Activated effector memory CD4-positive, alpha-beta T cell treated with Interleukin-2 at 50 U/mL for 16 hours (primary cell): ENCODE results near the gene ARHGDIA.

Experiments
- DNase-seq: peaks from one replicate; pipeline ENCODE4 v3.0.0-alpha.2; 2020

Gene ARHGDIA

DNA sequence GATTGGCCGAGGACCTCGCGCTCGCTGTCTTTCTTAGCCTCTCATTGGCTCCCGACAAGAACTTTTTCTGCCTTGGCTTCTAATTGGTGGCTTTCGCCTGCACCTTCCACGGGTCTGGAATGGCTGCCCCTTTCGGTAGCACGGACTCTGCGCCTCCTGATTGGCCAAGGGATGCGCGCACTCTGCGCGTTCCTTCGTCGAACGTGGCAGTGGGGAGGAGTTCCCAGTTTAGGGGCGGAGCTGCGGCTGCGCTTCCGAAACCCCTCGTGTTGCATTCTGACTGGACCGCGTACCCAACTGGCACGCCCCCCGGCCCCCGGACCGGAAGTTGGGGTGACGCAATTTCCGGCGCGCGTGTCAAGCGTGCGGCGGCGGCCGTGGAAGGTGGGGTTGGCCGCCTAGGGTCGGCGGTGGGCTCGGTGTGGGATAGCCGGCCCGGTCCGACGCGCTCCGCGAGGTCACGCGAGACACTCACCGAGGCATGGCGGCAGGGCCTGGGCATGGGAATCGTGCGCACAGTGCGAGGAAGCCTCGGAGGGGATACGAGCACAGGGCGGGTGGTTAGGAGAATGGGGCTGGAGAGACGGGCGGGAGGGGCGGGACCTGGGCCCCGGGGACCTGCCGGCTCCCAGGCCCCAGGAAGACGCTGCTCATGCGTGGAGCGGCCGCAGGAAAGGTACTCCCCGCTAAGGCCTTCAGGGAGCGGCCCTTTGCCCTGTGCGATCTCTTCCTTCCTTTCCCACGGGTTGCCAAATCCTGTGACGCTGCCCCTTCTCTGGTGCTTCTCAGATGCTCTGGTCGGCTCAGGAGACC is 10.2 kb downstream of the ARHGDIA start:
- peak; percentile 99 for DNase-seq

DNA sequence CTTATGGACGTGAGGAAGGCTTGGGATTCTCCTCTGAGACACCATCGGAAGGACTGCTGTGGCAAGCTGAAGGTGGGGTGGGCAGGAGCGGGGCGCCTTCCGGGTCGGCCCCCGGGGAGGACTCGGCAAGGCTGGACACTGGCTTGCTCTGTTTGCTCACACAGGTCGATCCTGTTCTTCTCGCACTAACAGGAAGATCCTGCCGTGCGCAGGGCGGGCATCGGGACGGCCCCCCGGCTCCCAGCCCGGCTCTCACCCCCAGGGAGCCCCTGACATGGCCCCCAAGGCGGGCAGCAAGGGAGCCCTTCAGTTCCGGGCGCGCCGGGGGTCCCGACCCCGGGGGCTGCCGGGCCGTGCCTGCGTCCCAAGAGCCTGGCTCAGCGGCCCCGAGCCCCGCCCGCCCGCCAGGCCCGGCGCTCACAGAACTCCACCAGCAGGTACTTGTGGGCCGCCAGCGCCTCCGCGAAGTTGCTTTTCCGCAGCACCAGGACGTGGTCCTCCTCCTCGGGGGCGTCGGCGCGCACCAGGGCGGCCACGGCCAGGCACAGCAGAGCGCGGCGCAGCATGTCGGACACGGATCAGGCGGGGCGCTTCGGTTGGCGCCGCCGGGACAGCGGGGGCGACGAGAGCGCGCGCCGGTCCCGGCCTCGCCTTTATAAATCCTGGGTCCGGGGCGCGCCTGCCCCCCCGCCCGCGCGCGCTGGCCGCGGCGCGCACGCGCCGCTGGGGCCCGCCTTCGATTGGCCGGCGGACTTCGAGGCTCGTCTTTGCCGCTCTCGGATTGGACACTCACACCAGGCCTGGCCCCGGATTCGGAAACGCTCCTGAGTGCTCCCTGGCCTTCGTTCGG is 11.0 kb downstream of the ARHGDIA start, which contains the start of gene P4HB:
Gene P4HB, minus strand, starts transcription at position 630 of the 850 bp plus-strand sequence. Its CDS starts 64 bp downstream, at position 566.
- no peak for DNase-seq

DNA sequence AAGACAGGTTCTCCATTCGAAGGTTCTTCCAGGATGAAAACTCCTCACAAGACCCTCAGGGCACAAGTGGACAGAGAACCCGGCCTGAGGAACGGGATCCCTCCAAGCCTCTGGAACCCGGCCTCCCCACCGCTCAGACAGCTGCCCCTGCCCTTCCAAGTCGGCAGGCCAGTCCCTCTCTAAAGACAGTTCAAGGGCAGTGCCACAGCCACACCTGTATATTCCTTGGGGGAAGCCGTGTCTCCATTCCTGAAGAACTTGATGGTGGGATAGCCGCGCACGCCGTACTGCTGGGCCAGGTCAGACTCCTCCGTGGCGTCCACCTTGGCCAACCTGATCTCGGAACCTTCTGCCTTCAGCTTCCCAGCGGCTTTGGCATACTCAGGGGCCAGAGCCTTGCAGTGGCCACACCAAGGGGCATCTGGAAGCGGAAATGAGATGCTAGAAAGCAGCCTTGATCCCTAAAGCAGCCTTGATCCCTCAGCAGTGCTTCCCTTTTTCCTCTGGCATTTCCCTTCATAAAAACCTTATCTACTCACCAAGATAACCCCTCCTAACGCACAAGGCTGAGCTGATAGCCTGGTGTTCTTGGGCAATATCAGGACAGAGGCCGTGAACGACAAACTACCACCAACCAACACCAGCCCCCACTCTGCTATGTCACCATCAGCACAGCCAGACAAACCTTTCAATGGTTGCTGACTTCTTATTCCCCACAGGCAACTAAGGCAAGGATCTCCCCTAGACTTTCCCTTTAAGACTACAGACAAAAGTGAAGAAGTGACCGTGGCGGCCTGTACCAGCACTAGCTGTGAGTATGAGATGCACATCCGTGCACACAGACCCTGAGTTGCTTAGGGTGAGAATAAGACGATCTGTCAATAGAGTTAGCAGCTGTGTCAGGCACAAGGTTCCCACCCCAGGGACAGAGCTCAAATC is 11.9 kb downstream of the ARHGDIA start:
- DNase-seq = no peak

DNA sequence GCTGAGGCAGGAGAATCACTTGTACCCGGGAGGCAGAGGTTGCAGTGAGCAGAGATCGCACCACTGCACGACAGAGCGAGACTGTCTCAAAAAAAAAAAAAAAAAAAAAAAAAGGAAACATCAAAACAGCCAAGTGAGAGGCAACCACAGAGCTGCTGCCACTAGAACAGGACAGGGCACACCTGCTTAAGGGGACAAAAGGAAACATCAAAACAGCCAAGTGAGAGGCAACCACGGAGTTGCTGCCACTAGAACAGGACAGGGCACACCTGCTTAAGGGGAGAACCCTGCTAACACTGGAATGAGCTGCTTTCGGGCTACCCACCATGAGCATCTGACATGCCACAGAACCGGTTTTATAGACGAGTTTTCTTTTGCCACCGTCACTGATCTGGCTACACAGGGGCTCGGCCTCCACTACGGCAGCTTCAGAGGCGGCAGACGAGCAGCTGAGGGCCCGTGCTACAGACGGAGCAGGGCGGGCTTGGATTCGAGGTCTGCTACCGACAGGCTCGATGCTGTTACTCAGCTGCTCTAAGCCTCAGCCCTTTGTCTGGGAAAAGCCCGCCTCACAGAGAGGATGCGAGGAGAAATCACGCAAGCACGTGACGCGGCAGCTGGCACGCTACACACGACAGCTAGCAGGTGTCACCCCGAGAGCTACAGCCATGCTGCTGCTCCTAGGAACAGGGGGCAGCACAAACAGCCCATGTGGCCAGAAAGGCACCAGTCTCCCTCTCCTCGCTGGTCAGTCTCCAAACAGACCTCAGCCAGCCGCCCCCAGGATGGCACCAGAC is 12.8 kb downstream of the ARHGDIA start:
- no peak for DNase-seq

DNA sequence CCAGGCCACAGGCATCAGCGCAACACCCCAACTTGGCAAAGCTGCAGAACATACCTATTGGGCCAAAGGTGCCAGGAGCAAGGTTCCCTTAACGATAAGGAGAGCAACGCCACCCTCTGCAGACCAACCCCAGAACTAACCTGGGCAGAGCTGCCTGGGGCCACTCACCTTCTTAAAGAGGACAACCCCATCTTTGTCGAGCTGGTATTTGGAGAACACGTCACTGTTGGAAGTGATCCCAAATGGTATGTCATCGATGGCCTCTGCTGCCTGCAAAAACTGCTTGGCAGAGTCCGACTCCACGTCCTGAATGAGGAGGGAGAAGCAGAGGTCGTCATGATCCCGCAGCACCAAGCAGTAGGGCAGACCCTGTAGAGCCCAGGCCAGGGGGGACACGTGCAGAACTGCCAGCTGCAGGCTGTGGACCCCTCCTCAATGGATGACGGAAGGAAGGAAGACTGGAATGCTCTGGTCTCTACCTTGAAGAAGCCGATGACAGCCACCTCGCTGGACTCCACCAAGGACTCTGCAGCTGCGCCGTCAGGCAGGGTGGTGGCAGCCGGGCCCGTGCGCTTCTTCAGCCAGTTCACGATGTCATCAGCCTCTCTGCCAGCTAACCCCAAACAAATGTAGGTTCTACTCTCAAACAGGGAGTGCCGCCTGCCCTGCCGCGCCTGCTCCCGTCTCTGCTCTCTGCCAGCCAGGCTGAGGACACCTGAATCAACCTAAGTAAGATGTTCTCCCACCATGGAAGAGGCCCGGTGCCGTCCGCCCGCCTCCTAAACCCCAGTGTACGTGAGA is 16.0 kb downstream of the ARHGDIA start:
- no peak for DNase-seq

DNA sequence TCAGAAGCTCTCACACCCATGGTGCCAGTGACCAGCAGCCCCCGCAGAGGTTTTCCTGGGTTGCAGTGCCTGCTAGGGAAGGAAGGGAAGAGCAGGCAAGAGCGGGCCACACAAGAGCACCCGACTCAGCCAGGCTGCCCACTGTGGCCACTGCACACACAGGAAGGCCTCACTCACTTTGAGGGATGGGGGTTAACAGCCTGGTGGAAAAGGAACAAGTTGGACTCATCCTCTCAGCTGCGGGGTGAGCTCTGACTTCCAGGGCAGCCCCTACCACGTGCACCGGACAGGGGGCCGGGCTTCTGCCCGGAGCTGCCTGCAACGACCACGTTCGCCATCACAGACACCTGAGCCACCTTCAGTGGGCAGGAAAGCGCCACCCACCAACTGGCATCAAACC is 18.9 kb downstream of the ARHGDIA start:
- no peak for DNase-seq

DNA sequence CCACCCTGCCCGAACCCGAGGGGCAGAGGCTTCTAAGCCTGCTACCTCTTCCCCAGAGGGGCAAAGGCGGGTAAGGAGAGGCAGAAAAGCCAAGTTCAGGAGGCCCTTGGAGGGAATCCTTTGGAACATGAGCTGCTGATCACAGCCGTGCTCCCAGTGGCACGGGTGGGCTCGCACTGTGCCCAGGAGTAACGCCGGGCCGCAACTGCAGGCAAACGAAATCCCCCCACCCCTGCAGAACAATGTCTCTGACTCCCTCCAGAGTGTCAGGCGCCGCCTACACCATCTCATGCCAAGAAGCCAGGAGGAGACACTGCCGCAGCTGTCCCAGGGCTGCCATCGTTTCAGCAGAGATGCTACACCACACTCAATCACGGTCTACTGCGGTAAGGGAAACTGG is 19.7 kb downstream of the ARHGDIA start:
- no peak for DNase-seq

DNA sequence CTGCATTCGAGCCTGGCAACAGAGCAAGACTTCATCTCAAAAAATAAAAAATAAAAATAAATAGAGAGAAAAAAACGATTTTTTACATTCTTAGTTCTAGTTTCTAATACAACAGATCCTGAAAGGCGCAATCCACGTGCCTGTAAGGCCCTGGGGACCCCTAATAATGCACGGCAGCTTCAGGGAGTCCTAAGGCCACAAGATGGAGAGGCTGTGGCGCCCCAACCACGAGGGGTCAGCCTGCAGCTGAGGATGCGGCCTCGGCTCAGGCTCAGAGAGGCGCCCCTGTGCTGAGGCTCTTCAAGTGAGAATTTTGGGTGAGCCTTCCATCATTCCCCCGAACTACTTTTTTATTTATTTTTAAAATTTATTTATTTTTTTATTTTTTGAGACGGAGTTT is 21.7 kb downstream of the ARHGDIA start:
- DNase-seq = no peak

DNA sequence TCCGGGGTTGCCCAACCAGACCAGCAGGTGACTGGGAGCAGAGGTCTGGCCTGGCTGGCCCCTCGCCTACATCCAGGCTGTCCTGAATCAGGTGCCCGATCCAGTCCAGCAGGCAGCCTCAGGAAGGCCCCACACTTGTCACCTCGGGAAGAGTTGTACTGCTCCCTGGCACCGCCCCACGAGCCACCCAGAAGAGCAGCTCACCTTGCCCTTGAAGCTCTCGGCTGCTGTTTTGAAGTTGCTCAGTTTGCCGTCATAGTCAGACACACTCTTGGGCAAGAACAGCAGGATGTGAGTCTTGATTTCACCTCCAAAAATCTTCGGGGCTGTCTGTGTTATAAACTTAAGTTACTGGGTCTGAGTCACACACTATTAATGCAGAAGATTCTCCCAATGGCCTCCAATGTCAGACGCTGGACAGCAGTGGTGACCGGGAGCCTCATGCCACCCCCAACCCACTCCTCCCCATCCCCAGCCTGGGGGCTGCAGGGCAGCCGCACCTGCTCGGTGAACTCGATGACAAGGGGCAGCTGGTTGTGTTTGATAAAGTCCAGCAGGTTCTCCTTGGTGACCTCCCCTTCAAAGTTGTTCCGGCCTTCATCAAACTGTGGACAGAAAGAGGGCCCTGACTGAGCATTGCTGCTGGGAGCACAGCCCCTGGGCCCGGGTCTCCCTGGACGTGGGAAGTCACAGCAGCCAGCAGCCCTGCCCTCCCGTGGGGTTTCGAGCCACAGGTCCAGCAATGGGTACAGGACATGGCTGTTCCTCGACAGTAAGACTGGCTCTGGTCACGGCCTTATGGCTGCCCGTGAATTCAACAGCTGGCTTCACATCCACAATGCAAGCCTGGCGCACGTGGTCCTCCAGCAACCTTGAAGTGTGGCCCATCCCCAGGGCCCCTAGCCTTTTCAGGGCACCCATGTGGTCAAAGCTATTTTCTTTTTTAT is 24.1 kb downstream of the ARHGDIA start:
- DNase-seq = no peak

DNA sequence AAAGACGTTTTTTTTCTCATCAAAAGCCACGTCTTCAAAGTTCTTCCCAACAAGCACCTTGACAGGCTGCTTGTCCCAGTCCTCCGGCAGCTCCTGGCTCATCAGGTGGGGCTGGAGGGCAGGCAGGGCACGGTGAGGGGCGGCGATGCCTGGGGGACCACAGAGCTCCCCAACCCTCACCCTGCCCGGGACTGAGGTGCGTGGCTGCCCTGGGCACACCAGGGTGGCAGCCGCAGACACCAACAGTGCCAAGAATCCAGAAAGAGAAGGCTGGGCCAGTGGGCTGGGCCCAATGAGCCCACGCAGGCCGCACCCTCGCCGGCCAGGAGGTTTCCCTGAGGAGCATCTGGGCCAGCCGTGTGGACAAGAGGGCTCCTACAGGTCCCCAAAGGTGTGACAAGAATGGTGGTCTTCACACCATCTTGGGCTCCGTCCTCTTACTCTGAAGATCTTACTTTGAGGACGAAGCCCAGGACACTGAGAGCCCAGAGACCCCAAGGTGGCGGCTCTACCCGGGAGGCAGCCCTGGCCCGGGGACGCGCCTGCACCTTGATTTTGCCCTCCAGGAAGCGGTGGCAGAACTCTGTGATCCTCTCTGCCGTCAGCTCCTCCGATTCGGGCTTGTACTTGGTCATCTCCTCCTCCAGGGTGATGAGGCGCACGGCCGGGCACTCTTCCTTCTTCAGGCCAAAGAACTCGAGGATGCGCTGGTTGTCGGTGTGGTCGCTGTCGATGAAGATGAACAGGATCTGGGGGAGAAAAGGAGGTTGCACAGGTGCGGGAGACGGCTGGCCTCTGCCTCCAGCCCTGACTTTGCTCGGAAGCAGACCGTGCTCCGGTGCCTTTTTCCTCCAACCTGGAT is 25.0 kb downstream of the ARHGDIA start:
- no peak for DNase-seq

DNA sequence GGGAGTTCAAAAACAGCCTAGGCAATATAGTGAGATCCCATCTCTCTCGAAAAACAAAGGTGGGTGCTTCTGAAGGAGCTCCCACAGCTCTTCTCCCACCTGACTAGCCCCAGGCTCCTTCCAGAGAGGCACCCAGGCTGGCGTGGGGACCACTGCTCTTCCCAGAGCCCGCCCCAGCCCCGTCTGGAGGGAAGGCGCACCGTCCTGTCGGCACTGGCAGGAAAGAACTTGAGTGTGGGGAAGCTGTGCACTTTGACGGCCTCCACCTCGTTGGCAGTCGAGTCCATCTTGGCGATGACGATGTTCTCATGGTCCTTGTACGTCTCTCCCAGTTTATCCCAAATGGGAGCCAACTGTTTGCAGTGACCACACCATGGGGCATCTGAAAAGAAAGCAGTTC is 25.8 kb downstream of the ARHGDIA start:
- no peak for DNase-seq

DNA sequence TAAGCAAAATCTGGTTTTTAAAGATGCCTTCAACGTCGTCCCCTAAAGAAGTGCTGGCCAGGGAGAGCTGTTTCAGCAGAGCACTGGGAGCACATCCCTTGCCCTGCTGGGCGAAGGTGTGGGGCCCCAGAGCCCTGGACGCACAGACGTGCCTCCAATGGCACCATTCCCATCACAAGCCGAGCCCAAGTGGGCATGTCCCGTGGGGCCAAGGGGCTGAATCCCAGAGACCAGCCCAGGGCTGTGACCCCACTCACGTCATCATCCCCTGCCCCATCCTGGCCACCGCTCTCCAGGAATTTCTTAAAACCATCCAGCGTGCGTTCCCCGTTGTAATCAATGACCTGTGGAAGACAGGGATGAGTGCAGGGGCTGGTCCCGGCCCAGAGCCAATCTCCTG is 26.2 kb downstream of the ARHGDIA start:
- DNase-seq = no peak

DNA sequence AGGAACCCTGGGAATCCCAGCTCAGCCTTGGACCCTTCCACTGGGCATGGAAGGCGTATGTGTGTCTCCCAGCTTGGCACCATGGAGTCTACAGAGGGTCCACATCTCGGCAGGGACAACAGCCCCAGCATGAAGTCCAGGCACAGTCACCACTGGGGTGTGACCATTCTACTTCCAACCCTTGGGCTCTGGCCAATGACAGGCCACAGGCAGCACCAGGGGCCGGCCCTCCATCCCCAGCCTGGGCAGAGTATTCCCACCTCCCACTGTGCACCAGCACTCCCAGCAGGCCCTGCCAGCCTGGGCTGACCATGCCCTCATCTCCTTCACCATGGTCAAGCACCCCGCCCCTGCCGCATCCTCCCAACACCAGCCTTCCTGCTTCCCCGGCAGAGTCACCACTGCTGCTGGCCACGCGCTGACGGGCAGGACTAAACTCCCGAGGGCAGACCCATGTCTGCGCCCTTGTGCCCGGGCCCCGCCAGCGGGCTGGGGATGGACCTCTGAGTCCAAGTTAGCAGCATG is 26.7 kb downstream of the ARHGDIA start:
- no peak for DNase-seq

DNA sequence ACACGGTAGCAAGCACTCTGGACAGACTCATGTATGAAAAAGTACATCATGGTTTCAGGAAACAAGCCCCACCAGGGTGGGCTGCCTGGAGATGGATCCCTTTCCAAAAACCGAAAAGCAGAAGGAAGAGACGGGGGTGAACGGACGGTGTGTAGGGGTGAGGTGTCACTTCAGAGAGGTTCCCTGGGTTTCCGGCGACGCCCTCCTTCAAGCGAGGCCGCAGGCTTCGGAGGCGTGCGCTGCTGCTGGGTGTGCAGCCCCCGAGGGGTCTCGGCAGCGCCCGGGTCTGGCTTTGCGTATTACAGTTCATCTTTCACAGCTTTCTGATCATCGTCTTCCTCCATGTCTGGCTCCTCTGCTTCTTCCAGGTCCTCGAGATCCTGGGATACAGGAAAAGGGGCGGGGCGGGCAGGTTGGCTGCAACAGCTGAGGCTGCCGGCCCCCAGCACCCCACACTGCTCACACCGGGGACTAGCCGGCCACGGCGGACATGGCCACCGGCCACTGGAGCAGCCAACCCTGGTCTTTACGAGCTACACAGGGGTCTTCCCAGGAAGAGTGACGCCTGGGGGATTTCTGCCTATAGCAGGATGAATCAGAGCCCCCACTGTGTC is 27.3 kb downstream of the ARHGDIA start:
- DNase-seq = no peak

DNA sequence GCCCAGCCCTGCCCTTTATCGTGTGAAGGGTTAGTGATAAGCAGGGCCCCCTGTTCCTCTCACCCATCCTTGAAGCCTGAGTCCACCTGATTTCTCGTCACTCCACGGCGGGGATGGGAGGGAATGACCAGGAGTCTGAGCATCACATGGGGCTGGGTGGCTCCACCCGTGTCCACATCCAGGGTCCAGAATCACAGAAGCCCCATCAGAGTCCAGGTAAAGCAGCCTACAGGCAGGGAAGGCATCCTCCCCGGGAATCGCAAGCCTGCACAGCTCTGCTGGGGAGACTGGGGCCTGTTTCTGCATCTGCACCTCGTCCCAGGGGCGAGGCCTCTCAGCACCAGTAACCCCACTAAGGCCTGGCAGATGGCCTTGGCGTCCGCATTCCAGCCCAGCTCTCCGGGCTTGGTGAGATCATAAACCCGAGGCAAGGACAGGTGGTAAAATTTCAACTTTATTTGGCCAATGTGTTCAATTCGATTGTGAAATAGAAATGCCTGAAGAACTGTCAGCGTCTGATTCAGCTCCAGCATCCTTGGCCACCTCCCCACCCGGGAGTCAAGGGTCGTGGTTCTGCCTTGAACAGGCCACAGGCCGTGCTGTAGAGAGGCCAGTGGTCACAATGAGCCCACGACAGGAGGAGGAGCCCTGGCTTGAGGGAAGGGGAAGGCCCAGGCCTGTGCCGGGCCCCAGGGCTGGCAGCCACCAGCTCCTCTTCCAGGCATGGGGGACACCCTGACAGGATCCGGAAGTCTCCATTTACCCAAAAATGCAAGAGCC is 28.2 kb downstream of the ARHGDIA start:
- DNase-seq = no peak

DNA sequence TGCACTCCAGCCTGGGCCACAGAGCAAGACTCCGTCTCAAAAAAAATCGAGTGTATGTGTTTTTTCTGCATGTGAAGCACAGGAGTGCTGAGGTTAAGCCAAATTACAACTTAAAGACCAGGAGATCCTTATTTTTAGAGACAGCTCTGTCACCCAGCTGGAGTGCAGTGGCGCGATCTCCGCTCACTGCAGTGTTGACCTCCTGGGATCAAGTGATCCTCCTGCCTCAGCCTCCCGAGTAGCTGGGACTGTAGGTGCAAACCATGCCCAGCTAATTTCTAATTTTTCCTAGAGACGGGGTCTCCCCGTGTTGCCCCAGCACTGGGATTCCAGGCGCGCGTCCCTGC is 28.8 kb downstream of the ARHGDIA start:
- no peak for DNase-seq

DNA sequence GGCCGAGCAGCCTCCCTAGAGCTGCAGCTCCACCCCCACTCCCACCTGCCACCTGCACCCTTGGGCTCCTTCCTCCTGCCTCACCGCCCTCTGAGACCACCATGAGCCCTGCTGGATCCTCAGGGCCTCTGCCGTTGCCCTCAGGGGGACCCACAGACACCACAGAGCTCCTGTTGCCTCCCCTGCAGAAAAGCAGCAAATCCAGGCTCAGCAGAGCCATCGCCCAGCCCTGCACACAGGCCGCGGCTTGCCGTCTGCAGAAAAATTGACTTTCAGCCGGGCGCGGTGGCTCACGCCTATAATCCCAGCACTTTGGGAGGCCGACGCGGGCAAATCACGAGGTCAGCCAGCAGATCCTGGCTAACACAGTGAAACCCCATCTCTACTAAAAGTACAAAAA is 29.3 kb downstream of the ARHGDIA start:
- no peak for DNase-seq
